ENCODE results near the gene ELAVL4. TPM values are rescaled to one million over a fixed set of nuclear protein-coding genes. Genes with fewer than 3 reads are reported as not detected.

ELAVL4 gene
- total and polyA plus RNA-seq, 7 donors: 0.03 TPM; not detected in 6

DNA sequence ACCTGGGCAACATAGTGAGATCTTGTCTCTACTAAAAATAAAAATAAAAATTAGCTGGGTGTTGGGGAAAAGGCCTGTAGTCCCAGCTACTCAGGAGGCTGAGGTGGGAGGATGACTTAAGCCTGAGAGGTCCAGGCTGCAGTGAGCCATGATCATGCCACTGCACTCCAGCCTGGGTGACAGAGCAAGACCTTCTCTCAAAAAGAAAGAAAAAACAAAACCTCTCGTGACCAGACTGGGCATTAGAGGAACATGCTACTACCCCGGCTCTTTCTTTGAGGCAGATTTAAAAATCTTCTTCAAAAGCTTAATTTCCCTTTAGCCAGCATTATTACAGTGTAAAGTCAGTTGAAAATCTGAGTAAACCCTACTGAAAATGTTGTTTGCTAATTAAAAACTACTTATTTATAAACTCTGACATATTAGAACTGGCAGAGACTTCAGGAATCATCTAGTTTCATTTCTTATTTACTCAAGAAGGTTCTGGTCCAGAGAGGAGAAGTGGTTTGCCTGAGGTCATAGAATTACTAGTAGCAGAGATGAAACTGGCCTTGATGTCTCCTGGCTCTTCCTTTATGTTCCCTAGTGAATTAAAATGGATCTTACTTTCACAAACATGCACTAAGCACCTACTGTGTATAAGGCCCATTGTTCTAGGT, 11.6 kb upstream of the ELAVL4 start:
- TF ChIP-seq, protein P1, sequence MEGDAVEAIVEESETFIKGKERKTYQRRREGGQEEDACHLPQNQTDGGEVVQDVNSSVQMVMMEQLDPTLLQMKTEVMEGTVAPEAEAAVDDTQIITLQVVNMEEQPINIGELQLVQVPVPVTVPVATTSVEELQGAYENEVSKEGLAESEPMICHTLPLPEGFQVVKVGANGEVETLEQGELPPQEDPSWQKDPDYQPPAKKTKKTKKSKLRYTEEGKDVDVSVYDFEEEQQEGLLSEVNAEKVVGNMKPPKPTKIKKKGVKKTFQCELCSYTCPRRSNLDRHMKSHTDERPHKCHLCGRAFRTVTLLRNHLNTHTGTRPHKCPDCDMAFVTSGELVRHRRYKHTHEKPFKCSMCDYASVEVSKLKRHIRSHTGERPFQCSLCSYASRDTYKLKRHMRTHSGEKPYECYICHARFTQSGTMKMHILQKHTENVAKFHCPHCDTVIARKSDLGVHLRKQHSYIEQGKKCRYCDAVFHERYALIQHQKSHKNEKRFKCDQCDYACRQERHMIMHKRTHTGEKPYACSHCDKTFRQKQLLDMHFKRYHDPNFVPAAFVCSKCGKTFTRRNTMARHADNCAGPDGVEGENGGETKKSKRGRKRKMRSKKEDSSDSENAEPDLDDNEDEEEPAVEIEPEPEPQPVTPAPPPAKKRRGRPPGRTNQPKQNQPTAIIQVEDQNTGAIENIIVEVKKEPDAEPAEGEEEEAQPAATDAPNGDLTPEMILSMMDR (IDR thresholded peaks at IDR 0.05): no peak
- DNase-seq (no peak), ATAC-seq (no peak)
- WGBS, 3 donors: 75 to 78% (median 75%) methylated on average over 2 of the region's 2 CpGs
- Histone ChIP-seq H3K4me3 (no peak overlapping the region), H3K4me1 (no peaks in the 10 kb centered on the region), H3K27me3 (ENCODE audit: insufficient read depth in 3 of 3, low read length in 2 of 3) (peaks cover 0 to 3% (median 0%) of the 10 kb centered on the region in 3 donors), H3K36me3 (ENCODE audit: insufficient read depth in 1 of 2, low read depth in 1 of 2) (no peaks in the 10 kb centered on the region), H3K9me3 (no peaks in the 10 kb centered on the region), H3K27ac (no peak overlapping the region)
- intact Hi-C loops (cut with DNase I): no loop called here

DNA sequence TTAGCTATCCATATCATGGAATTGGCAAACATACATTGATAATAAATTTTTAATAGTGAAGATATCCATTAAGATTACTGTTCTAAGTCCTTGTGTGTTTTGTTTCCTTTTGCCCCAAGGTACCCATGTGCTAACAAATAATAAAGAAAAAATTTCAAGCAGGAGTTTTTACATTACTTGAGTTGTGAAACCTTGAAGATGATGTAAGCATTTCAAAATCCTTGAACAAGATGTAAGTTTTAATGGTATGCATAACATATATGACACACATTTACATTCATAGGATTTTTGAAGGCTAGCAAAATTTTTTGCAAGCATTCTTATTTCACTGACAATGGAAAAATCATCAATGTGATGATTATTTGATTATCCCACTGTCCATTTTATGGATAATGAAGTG, 10.9 kb upstream of the ELAVL4 start:
- H3K4me1 ChIP-seq: no peaks in the 10 kb centered on the region
- TF ChIP-seq, protein P1 (IDR thresholded peaks at IDR 0.05): no peak
- intact Hi-C loops (cut with DNase I): no loop called here
- peaks cover 0 to 3% (median 0%) of the 10 kb centered on the region in 3 donors for H3K27me3 ChIP-seq (ENCODE audit: insufficient read depth in 3 of 3, low read length in 2 of 3)
- no peaks in the 10 kb centered on the region for H3K36me3 ChIP-seq (ENCODE audit: insufficient read depth in 1 of 2, low read depth in 1 of 2)
- no peaks in the 10 kb centered on the region for H3K9me3 ChIP-seq
- DNase-seq: no peak
- no peak overlapping the region for H3K4me3 ChIP-seq
- no peak overlapping the region for H3K27ac ChIP-seq
- ATAC-seq: no peak

DNA sequence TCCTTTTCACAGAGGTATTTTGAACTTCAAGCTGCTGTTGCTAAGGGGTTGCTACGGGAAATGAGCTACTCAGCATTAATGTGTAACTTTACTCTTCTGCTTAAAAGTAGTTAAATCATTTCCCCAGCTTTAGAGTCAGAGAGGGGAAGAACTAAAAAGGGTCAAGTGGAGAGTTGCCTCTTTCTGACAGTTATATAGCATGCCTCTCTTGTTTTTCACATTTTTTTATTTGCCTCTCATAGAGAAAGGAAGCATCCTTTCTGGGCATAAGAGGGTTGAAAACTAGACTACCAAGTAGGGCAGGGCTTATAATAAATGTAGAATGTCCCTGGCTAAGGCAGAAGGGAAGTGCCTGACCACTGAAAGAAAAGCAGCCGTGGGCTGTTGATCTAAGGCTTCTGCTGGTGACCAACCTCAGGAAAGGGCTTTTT, 10.1 kb upstream of the ELAVL4 start:
- Histone ChIP-seq H3K9me3 (no peaks in the 10 kb centered on the region), H3K4me1 (no peaks in the 10 kb centered on the region), H3K27me3 (ENCODE audit: insufficient read depth in 3 of 3, low read length in 2 of 3) (no peaks in the 10 kb centered on the region), H3K4me3 (no peak overlapping the region), H3K27ac (no peak overlapping the region), H3K36me3 (ENCODE audit: insufficient read depth in 1 of 2, low read depth in 1 of 2) (no peaks in the 10 kb centered on the region)
- 13 to 25% (median 14%) methylated on average over 2 of the region's 2 CpGs for WGBS, 3 donors
- intact Hi-C loops (cut with DNase I): no loop called here
- DNase-seq (no peak), ATAC-seq (no peak)
- TF ChIP-seq, protein P1 (IDR thresholded peaks at IDR 0.05): no peak

DNA sequence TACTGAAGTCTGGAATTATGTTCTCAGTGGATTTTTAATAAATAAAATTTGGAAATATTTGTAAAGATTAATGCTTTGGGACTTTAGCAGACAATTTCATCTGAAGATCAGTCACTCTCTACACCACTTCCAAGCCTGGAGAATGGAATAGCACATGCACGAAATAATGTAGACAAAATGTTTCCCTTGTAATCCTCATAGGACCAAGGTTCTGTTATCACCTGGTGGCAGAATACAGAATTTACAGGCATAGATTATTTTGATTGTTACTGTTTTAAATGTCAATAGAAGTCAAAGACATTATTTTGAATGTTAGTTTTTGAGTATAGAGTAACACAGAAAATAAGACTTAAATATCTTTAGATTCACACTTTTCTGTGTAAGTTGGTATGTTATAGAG, 9.1 kb upstream of the ELAVL4 start:
- Histone ChIP-seq H3K27me3 (ENCODE audit: insufficient read depth in 3 of 3, low read length in 2 of 3) (no peaks in the 10 kb centered on the region), H3K9me3 (no peaks in the 10 kb centered on the region), H3K27ac (no peak overlapping the region), H3K4me1 (no peaks in the 10 kb centered on the region), H3K4me3 (no peak overlapping the region), H3K36me3 (ENCODE audit: insufficient read depth in 1 of 2, low read depth in 1 of 2) (no peaks in the 10 kb centered on the region)
- DNase-seq: no peak
- intact Hi-C loops (cut with DNase I): no loop called here
- WGBS, 3 donors: 63 to 72% (median 69%) methylated on average over 1 of the region's 1 CpG
- TF ChIP-seq, protein P1 (IDR thresholded peaks at IDR 0.05): no peak
- no peak for ATAC-seq

DNA sequence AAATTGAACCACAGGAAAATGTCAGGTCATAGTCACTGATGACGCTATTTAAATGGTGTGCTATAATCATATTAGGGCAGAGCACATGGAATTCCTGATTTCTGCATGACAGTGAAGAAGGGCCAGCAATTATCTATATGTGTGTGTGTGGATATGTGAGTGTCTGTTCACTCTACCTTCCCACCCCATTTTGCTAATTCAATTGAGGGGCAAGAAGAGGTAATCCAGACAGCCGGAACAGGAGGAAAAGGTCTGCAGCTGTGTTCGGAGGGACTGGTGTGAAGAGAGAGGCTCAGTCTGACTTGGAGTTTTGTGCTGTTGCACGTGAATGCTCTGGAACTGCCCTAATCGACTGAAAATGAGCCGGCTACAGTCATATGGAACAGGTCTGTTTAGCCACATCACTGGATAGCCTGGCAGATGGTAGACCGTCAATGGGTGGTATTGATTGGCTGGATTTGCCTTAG, 5.1 kb upstream of the ELAVL4 start:
- DNase-seq (no peak), ATAC-seq (no peak)
- Histone ChIP-seq H3K27me3 (ENCODE audit: insufficient read depth in 3 of 3, low read length in 2 of 3) (peaks cover 0 to 8% (median 2%) of the 10 kb centered on the region in 3 donors), H3K36me3 (ENCODE audit: insufficient read depth in 1 of 2, low read depth in 1 of 2) (no peaks in the 10 kb centered on the region), H3K4me1 (no peaks in the 10 kb centered on the region), H3K27ac (no peak overlapping the region), H3K9me3 (no peaks in the 10 kb centered on the region), H3K4me3 (no peak overlapping the region)
- TF ChIP-seq, protein P1 (IDR thresholded peaks at IDR 0.05): no peak
- intact Hi-C loops (cut with DNase I): no loop called here
- 37 to 46% (median 45%) methylated on average over 7 of the region's 7 CpGs for WGBS, 3 donors
